ENCODE measurements around the gene CCT5.
"Not testable (repeated sequence)": the region's sequence is repeated elsewhere in the genome, so short reads cannot be mapped to it uniquely, and the experiment has no call there.

The CCT5 gene

GRCh38 chr5:10266839-10267238, 16.8 kb downstream of the CCT5 start:
- H3K9me3 ChIP-seq (ENCODE audit: insufficient read depth, low read depth, low read length), result no peaks in the 10 kb centered on the region
- H2AFZ ChIP-seq (ENCODE audit: low read length), result no peak overlapping the region
- no peaks in the 10 kb centered on the region for H4K20me1 ChIP-seq (ENCODE audit: insufficient read depth, low read length, poor library complexity, severe bottlenecking)
- no peak overlapping the region for H3K9ac ChIP-seq (ENCODE audit: low read depth, low read length, poor library complexity, severe bottlenecking)
- no peaks in the 10 kb centered on the region for H3K4me1 ChIP-seq (ENCODE audit: insufficient read depth, low read length, poor library complexity, severe bottlenecking)
- H3K79me2 ChIP-seq (ENCODE audit: insufficient read depth, low read length), result no peaks in the 10 kb centered on the region
- TF ChIP-seq EZH2phosphoT487 (IDR thresholded peaks at IDR 0.05; ENCODE audit: borderline replicate concordance) (no peak), CTCF (conservative IDR thresholded peaks at IDR 0.05; ENCODE audit: low read length) (no peak)
- no peaks in the 10 kb centered on the region for H3K9me2 ChIP-seq (replicated peaks; ENCODE audit: low read depth, low read length)
- no peak overlapping the region for H3K4me2 ChIP-seq (ENCODE audit: low read depth, low read length, poor library complexity, severe bottlenecking)
- H3K27me3 ChIP-seq (ENCODE audit: insufficient read depth, low read length, poor library complexity, severe bottlenecking), result no peaks in the 10 kb centered on the region
- peaks cover 7% of the 10 kb centered on the region; the same call in 1 of the 2 replicates for H3F3A ChIP-seq (ENCODE audit: low read depth)
- H3K4me3 ChIP-seq (ENCODE audit: low read length, poor library complexity, severe bottlenecking), result no peak overlapping the region
- H3K36me3 ChIP-seq (ENCODE audit: insufficient read depth, low read length), result peaks cover 46% of the 10 kb centered on the region

- H3F3A ChIP-seq (ENCODE audit: low read depth), result peaks cover 7% of the 10 kb centered on the region; the same call in 1 of the 2 replicates
- H3K9me2 ChIP-seq (replicated peaks; ENCODE audit: low read depth, low read length), result no peaks in the 10 kb centered on the region
- no peak overlapping the region for H2AFZ ChIP-seq (ENCODE audit: low read length)
- H3K9me3 ChIP-seq (ENCODE audit: insufficient read depth, low read depth, low read length), result no peaks in the 10 kb centered on the region
- H3K4me2 ChIP-seq (ENCODE audit: low read depth, low read length, poor library complexity, severe bottlenecking), result no peak overlapping the region
- H3K27me3 ChIP-seq (ENCODE audit: insufficient read depth, low read length, poor library complexity, severe bottlenecking), result no peaks in the 10 kb centered on the region
- H3K79me2 ChIP-seq (ENCODE audit: insufficient read depth, low read length), result no peaks in the 10 kb centered on the region
- TF ChIP-seq CTCF (conservative IDR thresholded peaks at IDR 0.05; ENCODE audit: low read length), result no peak
- TF ChIP-seq EZH2phosphoT487 (IDR thresholded peaks at IDR 0.05; ENCODE audit: borderline replicate concordance), result no peak
- H3K9ac ChIP-seq (ENCODE audit: low read depth, low read length, poor library complexity, severe bottlenecking), result no peak overlapping the region
- peaks cover 33% of the 10 kb centered on the region; the same call in 1 of the 2 replicates for H3K36me3 ChIP-seq (ENCODE audit: insufficient read depth, low read length)
- no peaks in the 10 kb centered on the region for H4K20me1 ChIP-seq (ENCODE audit: insufficient read depth, low read length, poor library complexity, severe bottlenecking)
- no peaks in the 10 kb centered on the region for H3K4me1 ChIP-seq (ENCODE audit: insufficient read depth, low read length, poor library complexity, severe bottlenecking)
- H3K4me3 ChIP-seq (ENCODE audit: low read length, poor library complexity, severe bottlenecking), result no peak overlapping the region
Measured at GRCh38 chr5:10268100-10268499, 18.0 kb downstream of the CCT5 start.

- no peak overlapping the region for H3K4me3 ChIP-seq (ENCODE audit: low read length, poor library complexity, severe bottlenecking)
- no peaks in the 10 kb centered on the region for H3K36me3 ChIP-seq (ENCODE audit: insufficient read depth, low read length)
- no peaks in the 10 kb centered on the region for H3F3A ChIP-seq (ENCODE audit: low read depth)
- H3K9me3 ChIP-seq (ENCODE audit: insufficient read depth, low read depth, low read length), result no peaks in the 10 kb centered on the region
- no peak overlapping the region for H3K4me2 ChIP-seq (ENCODE audit: low read depth, low read length, poor library complexity, severe bottlenecking)
- H4K20me1 ChIP-seq (ENCODE audit: insufficient read depth, low read length, poor library complexity, severe bottlenecking), result no peaks in the 10 kb centered on the region
- H3K27me3 ChIP-seq (ENCODE audit: insufficient read depth, low read length, poor library complexity, severe bottlenecking), result no peaks in the 10 kb centered on the region
- no peak overlapping the region for H2AFZ ChIP-seq (ENCODE audit: low read length)
- no peaks in the 10 kb centered on the region for H3K79me2 ChIP-seq (ENCODE audit: insufficient read depth, low read length)
- no peak overlapping the region for H3K9ac ChIP-seq (ENCODE audit: low read depth, low read length, poor library complexity, severe bottlenecking)
- H3K4me1 ChIP-seq (ENCODE audit: insufficient read depth, low read length, poor library complexity, severe bottlenecking), result no peaks in the 10 kb centered on the region
- TF ChIP-seq EZH2phosphoT487 (IDR thresholded peaks at IDR 0.05; ENCODE audit: borderline replicate concordance) (no peak), CTCF (conservative IDR thresholded peaks at IDR 0.05; ENCODE audit: low read length) (no peak)
- H3K9me2 ChIP-seq (replicated peaks; ENCODE audit: low read depth, low read length), result no peaks in the 10 kb centered on the region
Measured at GRCh38 chr5:10272053-10272874, 22.2 kb downstream of the CCT5 start.

GRCh38 chr5:10272875-10273209, 22.8 kb downstream of the CCT5 start:
- not testable (repeated sequence) for H3K36me3 ChIP-seq (ENCODE audit: insufficient read depth, low read length); H3K9me3 ChIP-seq (ENCODE audit: insufficient read depth, low read depth, low read length); H3K4me3 ChIP-seq (ENCODE audit: low read length, poor library complexity, severe bottlenecking); H3K79me2 ChIP-seq (ENCODE audit: insufficient read depth, low read length); H2AFZ ChIP-seq (ENCODE audit: low read length); H3K27me3 ChIP-seq (ENCODE audit: insufficient read depth, low read length, poor library complexity, severe bottlenecking); H4K20me1 ChIP-seq (ENCODE audit: insufficient read depth, low read length, poor library complexity, severe bottlenecking); H3K4me1 ChIP-seq (ENCODE audit: insufficient read depth, low read length, poor library complexity, severe bottlenecking); H3K9me2 ChIP-seq (replicated peaks; ENCODE audit: low read depth, low read length); H3K4me2 ChIP-seq (ENCODE audit: low read depth, low read length, poor library complexity, severe bottlenecking); H3K9ac ChIP-seq (ENCODE audit: low read depth, low read length, poor library complexity, severe bottlenecking); H3F3A ChIP-seq (ENCODE audit: low read depth)
